Neural cell (in vitro differentiated cells): ENCODE results near the gene USH1C. TPM values are rescaled to one million over a fixed set of nuclear protein-coding genes. Genes with fewer than 3 reads are reported as not detected.
A peak's percentile ranks its signal among the peaks of the same experiment; 100 is the strongest.

Source experiments
- H2AFZ ChIP-seq: fragments of 200-600, 300-800 bp; sonication (generic), shearing (Covaris generic); 2 replicates; pipeline ENCODE4 v1.6.0; 2014; ENCODE audit warnings: low read depth, mild to moderate bottlenecking, antibody characterized with exemption, low read length, moderate library complexity
- H3F3A ChIP-seq: fragments of 200-600 bp; shearing (Covaris generic); 2 replicates; pipeline ENCODE4 v1.6.1; 2016; ENCODE audit warnings: mild to moderate bottlenecking, moderate library complexity, mixed read lengths, antibody characterized with exemption, low read length; ENCODE audit not compliant: insufficient read depth, poor library complexity, severe bottlenecking
- H3K27ac ChIP-seq: fragments of 200-600, 300-800 bp; sonication (generic), shearing (Covaris generic); 2 replicates; pipeline ENCODE4 v1.5.1; 2014; ENCODE audit warnings: mild to moderate bottlenecking, low read length, moderate library complexity
- H3K27me3 ChIP-seq: fragments of 300-800, 200-600 bp; sonication (generic), shearing (Covaris generic); 2 replicates; pipeline ENCODE4 v1.6.0; 2014; ENCODE audit warnings: mild to moderate bottlenecking, low read depth, low read length, moderate library complexity; ENCODE audit not compliant: insufficient read depth
- H3K36me3 ChIP-seq: fragments of 300-800, 200-600 bp; sonication (generic), shearing (Covaris generic); 2 replicates; pipeline ENCODE4 v1.5.1; 2014; ENCODE audit warnings: mild to moderate bottlenecking, antibody characterized with exemption, low read length, moderate library complexity; ENCODE audit not compliant: insufficient read depth
- H3K4me2 ChIP-seq: fragments of 300-800, 200-600 bp; sonication (generic), shearing (Covaris generic); 2 replicates; pipeline ENCODE4 v1.6.0; 2014; ENCODE audit warnings: mild to moderate bottlenecking, low read length
- H3K4me3 ChIP-seq: fragments of 300-800, 200-600 bp; sonication (generic), shearing (Covaris generic); 2 replicates; pipeline ENCODE4 v1.5.1; 2014; ENCODE audit warnings: mild to moderate bottlenecking, low read length, moderate library complexity
- H3K79me2 ChIP-seq: fragments of 200-600 bp; shearing (Covaris generic); replicated peaks from 2 replicates; pipeline ENCODE4 v1.6.0; 2014; ENCODE audit warnings: mild to moderate bottlenecking, low read length, moderate library complexity; ENCODE audit not compliant: insufficient read depth
- H3K9ac ChIP-seq: fragments of 300-800, 200-600 bp; sonication (generic), shearing (Covaris generic); 2 replicates; pipeline ENCODE4 v1.6.1; 2016; ENCODE audit warnings: mild to moderate bottlenecking, low read length, mixed read lengths
- H3K9me2 ChIP-seq: fragments of 200-600 bp; shearing (Covaris generic); 2 replicates; pipeline ENCODE4 v1.6.1; 2016; ENCODE audit warnings: mild to moderate bottlenecking, low read length, mixed read lengths; ENCODE audit not compliant: insufficient read depth
- H3K9me3 ChIP-seq: fragments of 200-600, 300-800 bp; sonication (generic), shearing (Covaris generic); 2 replicates; pipeline ENCODE4 v1.6.1; 2016; ENCODE audit warnings: mild to moderate bottlenecking, mixed run types, low read length, moderate library complexity, mixed read lengths
- H4K20me1 ChIP-seq: fragments of 200-600 bp; shearing (Covaris generic); 2 replicates; pipeline ENCODE4 v1.6.1; 2016; ENCODE audit warnings: mild to moderate bottlenecking, mixed run types; ENCODE audit not compliant: insufficient read depth
- CTCF ChIP-seq: fragments of 450-650 bp; IDR thresholded peaks from 2 replicates; pipeline ENCODE4 v1.5.1; 2014; ENCODE audit warnings: antibody characterized with exemption, mild to moderate bottlenecking, moderate library complexity; ENCODE audit not compliant: poor library complexity, severe bottlenecking
- EP300 ChIP-seq: fragments of 450-650 bp; conservative IDR thresholded peaks from 2 replicates; pipeline ENCODE4 v1.6.1; 2014; ENCODE audit warnings: antibody characterized with exemption, mild to moderate bottlenecking, moderate library complexity; ENCODE audit not compliant: poor library complexity, severe bottlenecking
- EZH2 ChIP-seq: fragments of 200-600, 300-800 bp; shearing (Covaris generic), sonication (generic); IDR thresholded peaks from 2 replicates; pipeline ENCODE4 v1.6.1; 2014; ENCODE audit warnings: antibody characterized with exemption, low read length, borderline replicate concordance, mild to moderate bottlenecking; ENCODE audit not compliant: insufficient read depth, poor library complexity, severe bottlenecking
- MXI1 ChIP-seq: fragments of 450-650 bp; conservative IDR thresholded peaks from 2 replicates; pipeline ENCODE4 v1.6.1; 2014; ENCODE audit warnings: antibody characterized with exemption, mild to moderate bottlenecking; ENCODE audit not compliant: poor library complexity, severe bottlenecking
- POLR2AphosphoS5 ChIP-seq: IDR thresholded peaks from 2 replicates; pipeline ENCODE4 v1.6.1; 2012
- RAD21 ChIP-seq: fragments of 450-650 bp; conservative IDR thresholded peaks from 2 replicates; pipeline ENCODE4 v1.6.1; 2014; ENCODE audit warnings: antibody characterized with exemption, mild to moderate bottlenecking, moderate library complexity
- REST ChIP-seq: IDR thresholded peaks from 2 replicates; pipeline ENCODE4 v1.6.1; 2012; ENCODE audit warnings: borderline replicate concordance
- SMC3 ChIP-seq: fragments of 450-650 bp; conservative IDR thresholded peaks from 2 replicates; pipeline ENCODE4 v1.6.1; 2014; ENCODE audit warnings: antibody characterized with exemption, mild to moderate bottlenecking, moderate library complexity; ENCODE audit not compliant: poor library complexity
- TAF1 ChIP-seq: IDR thresholded peaks from 2 replicates; pipeline ENCODE4 v1.6.1; 2012; ENCODE audit warnings: low read depth
- polyA plus RNA-seq: library from polyadenylated mRNA; depleted of rRNA; stranded (reverse); fragments of >200 nt; gene quantifications from 2 replicates; pipeline ENCODE4 v1.2.3, GENCODE V29; 2014

The USH1C gene
- polyA plus RNA-seq, 1 donor from 2014 or later, result 0.67 TPM

- H3K4me2 ChIP-seq, result no peak overlapping the region
- TF ChIP-seq RAD21 (no peak), SMC3 (peak; percentile 46)
- no peak overlapping the region for H3K27ac ChIP-seq
- no peaks in the 10 kb centered on the region for H3F3A ChIP-seq
- H3K4me3 ChIP-seq, result no peak overlapping the region
- no peaks in the 10 kb centered on the region for H3K36me3 ChIP-seq
- H3K9me2 ChIP-seq, result no peaks in the 10 kb centered on the region
- no peaks in the 10 kb centered on the region for H4K20me1 ChIP-seq
- H3K9ac ChIP-seq, result no peak overlapping the region
- no peaks in the 10 kb centered on the region for H3K27me3 ChIP-seq
- H3K79me2 ChIP-seq, result no peaks in the 10 kb centered on the region
- H3K9me3 ChIP-seq, result no peaks in the 10 kb centered on the region
- H2AFZ ChIP-seq, result no peak overlapping the region
Observed at GRCh38 chr11:17548444-17548843, 4.2 kb upstream of the USH1C start.

- no peak overlapping the region for H2AFZ ChIP-seq
- H3K27me3 ChIP-seq, result no peaks in the 10 kb centered on the region
- no peak overlapping the region for H3K4me3 ChIP-seq
Observed at GRCh38 chr11:17547932-17548331, 3.7 kb upstream of the USH1C start.

GRCh38 chr11:17547051-17547577, 2.9 kb upstream of the USH1C start, which contains the start of gene OTOG:
Gene OTOG, plus strand, starts transcription at chr11:17547259. Its CDS starts 114 bp downstream, at chr11:17547373.
- H3F3A ChIP-seq, result no peaks in the 10 kb centered on the region
- H3K27me3 ChIP-seq, result no peaks in the 10 kb centered on the region

More at GRCh38 chr11:17547932-17548331, 3.7 kb upstream of the USH1C start:
- Histone ChIP-seq H3F3A (no peaks in the 10 kb centered on the region), H3K4me2 (no peak overlapping the region), H4K20me1 (no peaks in the 10 kb centered on the region), H3K27ac (no peak overlapping the region), H3K9ac (no peak overlapping the region), H3K9me3 (no peaks in the 10 kb centered on the region), H3K36me3 (no peaks in the 10 kb centered on the region), H3K79me2 (no peaks in the 10 kb centered on the region), H3K9me2 (no peaks in the 10 kb centered on the region)
- no peak for TF ChIP-seq EP300
- TF ChIP-seq EZH2, result no peak

More at GRCh38 chr11:17547051-17547577, 2.9 kb upstream of the USH1C start, which contains the start of gene OTOG:
- Histone ChIP-seq H3K79me2 (no peaks in the 10 kb centered on the region), H3K9me2 (no peaks in the 10 kb centered on the region), H3K9me3 (no peaks in the 10 kb centered on the region), H4K20me1 (no peaks in the 10 kb centered on the region), H2AFZ (no peak within 1 kb of the TSS), H3K27ac (no peak within 1 kb of the TSS), H3K4me3 (no peak within 1 kb of the TSS), H3K4me2 (no peak within 1 kb of the TSS), H3K9ac (no peak within 1 kb of the TSS), H3K36me3 (no peaks in the 10 kb centered on the region)
- no peak for TF ChIP-seq CTCF
- no peak for TF ChIP-seq EZH2
- no peak for TF ChIP-seq RAD21
- no peak for TF ChIP-seq MXI1
- TF ChIP-seq SMC3, result no peak
- TF ChIP-seq TAF1, result no peak
- TF ChIP-seq REST, result no peak
- no peak for TF ChIP-seq POLR2AphosphoS5
- TF ChIP-seq EP300, result no peak
